Islet of Langerhans (tissue), 1 donor: Measurements from ENCODE around the gene DIP2C.
"Not testable (repeated sequence)": the region's sequence is repeated elsewhere in the genome, so short reads cannot be mapped to it uniquely, and the experiment has no call there.

Source experiments
- FAIRE-seq: peaks from one replicate; lab custom pipeline; 2011; peaks lifted over from hg19 to GRCh38; lab: Jason Lieb, UNC

Gene DIP2C, protein sequence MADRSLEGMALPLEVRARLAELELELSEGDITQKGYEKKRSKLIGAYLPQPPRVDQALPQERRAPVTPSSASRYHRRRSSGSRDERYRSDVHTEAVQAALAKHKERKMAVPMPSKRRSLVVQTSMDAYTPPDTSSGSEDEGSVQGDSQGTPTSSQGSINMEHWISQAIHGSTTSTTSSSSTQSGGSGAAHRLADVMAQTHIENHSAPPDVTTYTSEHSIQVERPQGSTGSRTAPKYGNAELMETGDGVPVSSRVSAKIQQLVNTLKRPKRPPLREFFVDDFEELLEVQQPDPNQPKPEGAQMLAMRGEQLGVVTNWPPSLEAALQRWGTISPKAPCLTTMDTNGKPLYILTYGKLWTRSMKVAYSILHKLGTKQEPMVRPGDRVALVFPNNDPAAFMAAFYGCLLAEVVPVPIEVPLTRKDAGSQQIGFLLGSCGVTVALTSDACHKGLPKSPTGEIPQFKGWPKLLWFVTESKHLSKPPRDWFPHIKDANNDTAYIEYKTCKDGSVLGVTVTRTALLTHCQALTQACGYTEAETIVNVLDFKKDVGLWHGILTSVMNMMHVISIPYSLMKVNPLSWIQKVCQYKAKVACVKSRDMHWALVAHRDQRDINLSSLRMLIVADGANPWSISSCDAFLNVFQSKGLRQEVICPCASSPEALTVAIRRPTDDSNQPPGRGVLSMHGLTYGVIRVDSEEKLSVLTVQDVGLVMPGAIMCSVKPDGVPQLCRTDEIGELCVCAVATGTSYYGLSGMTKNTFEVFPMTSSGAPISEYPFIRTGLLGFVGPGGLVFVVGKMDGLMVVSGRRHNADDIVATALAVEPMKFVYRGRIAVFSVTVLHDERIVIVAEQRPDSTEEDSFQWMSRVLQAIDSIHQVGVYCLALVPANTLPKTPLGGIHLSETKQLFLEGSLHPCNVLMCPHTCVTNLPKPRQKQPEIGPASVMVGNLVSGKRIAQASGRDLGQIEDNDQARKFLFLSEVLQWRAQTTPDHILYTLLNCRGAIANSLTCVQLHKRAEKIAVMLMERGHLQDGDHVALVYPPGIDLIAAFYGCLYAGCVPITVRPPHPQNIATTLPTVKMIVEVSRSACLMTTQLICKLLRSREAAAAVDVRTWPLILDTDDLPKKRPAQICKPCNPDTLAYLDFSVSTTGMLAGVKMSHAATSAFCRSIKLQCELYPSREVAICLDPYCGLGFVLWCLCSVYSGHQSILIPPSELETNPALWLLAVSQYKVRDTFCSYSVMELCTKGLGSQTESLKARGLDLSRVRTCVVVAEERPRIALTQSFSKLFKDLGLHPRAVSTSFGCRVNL (N-terminal part only)

GRCh38 chr10:689452-690371 lies at the start of gene DIP2C:
Gene DIP2C, minus strand, starts transcription at chr10:689668. Its CDS starts 90 bp downstream, at chr10:689578.
- no peak for FAIRE-seq

GRCh38 chr10:734481-734880 lies 45.0 kb upstream of the DIP2C start:
- FAIRE-seq, result no peak

DNA sequence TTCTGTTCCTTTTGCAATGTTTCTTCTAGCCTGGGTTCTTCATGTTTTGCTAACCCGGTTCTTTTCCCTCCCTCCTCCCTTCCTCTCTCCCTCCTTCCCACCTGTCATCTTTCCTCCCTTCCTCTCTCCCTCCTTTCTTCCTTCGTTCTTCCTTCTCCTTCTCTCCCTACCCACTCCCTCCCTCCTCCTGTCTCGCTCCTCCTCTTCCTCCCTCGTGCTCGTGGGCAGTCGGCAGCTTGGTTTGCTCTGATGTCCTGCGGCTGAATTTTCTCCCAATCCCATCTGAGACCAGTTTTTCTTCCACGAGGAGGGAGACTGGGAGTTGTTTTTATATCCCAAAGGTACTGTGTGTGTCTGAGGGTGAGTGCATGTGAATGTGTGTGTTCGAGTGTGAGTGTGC lies 43.6 kb upstream of the DIP2C start:
- FAIRE-seq, result no peak

DNA sequence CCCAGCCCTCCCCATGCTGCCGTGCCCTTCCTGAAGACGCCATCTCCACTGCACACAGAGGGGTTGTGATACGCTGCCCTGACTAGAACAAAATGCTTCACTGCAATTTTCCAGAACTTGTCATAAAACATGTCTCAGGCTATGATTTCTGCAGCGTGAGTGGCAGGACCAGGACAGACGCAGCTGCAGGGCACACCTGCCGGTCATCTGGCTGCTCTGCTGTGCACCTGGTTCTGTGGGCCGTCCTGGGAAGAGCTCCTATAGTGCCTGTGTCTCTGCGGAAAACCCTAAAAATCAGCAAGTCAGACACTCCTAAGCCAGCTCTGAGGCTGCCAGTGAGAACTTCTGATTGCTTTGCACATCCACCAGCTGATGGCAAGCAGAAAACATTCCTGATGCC lies 39.7 kb upstream of the DIP2C start:
- FAIRE-seq, result no peak

GRCh38 chr10:728603-729002 lies 39.1 kb upstream of the DIP2C start:
- FAIRE-seq, result no peak

- FAIRE-seq, result no peak
These were observed 37.8 kb upstream of the DIP2C start for GRCh38 chr10:727162-727790.

DNA sequence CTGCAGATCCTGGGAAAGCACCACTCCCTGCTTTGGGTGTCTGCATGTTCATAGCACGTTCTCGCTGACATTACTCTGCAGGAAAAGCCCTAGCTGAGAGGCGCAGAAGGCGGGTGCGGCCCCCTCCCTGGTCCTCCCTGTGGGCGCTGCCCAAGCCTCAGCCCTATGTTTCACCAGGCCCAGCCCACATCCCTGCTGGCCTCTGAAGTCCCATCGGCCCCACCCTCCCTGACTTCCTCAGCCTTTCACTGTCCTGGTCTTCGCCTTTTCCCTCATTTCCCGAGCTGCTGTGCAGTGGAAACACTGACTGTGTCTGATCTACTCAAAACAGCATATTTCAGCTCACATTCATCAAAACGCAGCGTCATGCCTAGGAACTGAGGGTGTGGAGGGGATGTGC lies 36.3 kb upstream of the DIP2C start:
- no peak for FAIRE-seq

GRCh38 chr10:725302-725701 lies 35.8 kb upstream of the DIP2C start:
- no peak for FAIRE-seq

DNA sequence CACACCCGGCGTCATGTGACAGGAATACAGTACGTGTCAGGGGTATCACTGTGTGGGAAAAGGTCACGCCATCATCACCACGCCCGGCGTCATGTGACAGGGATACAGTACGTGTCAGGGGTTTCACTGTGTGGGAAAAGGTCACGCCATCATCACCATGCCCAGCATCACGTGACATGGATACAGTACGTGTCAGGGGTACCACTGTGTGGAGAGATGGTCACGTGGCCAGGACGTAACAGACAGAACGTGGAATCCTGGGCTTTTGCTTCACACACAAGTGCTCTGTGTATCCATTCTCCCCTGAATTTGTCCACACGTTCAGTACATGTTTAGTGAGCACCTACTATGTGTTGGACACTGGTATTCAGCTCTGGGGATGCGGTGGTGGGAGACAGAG lies 34.5 kb upstream of the DIP2C start:
- no peak for FAIRE-seq

GRCh38 chr10:722281-723060 lies 33.0 kb upstream of the DIP2C start:
- no peak for FAIRE-seq

- FAIRE-seq, result no peak
These were observed 28.8 kb upstream of the DIP2C start for GRCh38 chr10:718143-718700.

DNA sequence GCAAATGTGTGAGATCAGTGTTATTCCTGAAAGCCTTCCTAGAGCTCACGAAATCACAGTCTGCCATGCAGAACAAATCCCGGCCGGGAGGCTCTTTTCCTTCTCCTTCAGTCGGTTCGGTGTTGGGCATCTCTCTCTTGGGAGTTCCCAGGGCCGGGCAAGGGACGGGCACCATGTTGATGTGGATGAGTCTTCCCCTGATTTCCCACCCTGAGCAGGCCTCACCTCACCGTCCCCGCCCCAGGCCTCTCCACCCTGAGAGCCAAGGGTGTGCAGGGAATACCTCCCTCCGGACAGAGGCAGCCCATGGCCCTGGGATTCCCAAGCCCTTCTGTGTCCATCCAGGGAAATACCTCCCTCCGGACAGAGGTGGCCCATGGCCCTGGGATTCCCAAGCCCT lies 28.0 kb upstream of the DIP2C start:
- no peak for FAIRE-seq

DNA sequence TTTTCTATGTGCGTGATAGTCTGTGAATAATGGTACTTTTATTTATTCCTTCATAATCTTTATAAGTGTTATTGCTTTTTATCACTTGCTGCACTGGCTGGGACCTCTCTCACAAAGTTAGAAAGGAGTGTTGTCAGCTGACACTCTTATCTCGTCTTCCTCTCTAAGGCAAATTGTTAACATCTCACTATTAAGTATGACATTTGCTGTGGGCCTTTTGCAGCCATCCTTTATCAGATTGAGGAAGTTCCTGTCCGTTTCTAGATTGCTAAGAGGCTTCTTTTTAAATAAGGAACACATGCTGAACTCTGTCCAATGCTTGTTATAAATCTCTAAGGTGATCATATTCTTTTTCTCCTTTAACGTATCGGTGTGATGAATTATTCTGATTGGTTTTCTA lies 27.4 kb upstream of the DIP2C start:
- no peak for FAIRE-seq

- no peak for FAIRE-seq
These were observed 24.7 kb upstream of the DIP2C start for GRCh38 chr10:714214-714613.

DNA sequence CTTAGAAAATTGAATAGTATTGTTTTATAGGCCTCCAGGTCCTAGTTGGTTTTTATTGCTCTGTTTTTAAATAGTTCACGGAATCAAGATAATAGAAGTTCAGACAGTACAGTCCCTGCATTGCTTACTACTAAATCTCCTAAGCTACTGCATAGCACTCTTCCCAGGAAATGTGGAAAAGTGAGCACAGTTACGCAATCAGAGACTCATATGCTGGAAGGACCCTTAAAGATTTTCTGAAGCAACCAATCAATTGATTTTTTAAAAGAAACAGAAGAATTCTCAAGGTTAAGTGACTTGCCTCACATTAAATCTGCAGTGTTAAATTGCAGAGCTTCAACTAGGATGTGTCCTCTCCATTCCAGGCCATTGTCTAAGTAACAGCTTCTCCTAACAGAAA lies 23.1 kb upstream of the DIP2C start:
- FAIRE-seq, result no peak

DNA sequence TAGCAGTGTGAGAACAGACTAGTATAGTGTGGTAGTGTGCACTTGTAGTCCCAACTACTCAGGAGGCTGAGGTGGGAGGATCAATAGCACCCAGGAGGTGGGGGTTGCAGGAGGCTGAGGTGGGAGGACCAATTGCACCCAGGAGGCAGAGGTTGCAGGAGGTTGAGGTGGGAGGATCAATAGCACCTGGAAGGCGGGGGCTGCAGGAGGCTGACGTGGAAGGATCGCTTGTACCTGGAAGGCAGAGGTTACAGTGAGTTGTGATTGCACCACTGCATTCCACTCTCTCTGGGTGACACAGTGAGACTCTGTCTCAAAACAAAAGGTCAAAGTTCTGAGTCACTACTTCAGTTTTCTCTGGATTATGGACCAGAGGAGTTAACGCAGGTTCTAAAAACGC lies 22.6 kb upstream of the DIP2C start:
- no peak for FAIRE-seq

DNA sequence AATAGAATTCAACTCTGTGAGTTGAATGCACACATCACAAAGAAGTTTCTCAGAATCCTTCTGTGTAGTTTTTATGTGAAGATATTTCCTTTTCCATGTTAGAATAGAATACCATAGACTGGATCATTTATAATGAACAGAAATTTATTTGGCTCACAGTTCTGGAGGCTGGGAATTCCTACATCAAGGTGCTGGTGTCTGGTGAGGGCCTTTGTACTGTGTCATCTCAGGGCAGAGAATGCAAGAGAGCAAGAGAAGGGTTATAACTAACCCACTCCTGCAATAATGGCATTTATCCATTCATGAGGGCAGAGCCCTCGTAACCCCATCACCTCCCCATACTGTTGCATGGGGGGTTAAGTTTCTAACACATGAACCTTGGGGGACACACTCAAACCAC lies 18.4 kb upstream of the DIP2C start:
- FAIRE-seq, result no peak

DNA sequence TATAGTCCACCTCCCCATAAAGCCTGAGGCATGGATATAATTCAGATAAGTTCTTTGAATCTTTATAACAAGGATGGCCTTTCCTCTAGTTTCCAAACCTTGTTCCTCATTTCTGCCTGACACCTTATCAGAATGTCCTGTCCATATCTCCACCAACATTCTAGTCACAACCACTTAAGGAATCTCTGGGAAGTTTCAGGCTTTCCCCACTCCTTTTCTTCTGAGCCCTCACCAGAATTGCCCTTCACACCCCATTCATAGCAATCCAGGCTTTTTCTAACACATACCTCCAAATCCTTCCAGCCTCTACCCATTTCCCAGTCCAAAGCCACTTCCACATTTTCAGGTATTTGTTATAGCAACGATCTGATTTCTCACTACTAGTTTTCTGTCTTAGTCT lies 18.0 kb upstream of the DIP2C start:
- no peak for FAIRE-seq

- no peak for FAIRE-seq
These were observed 13.7 kb upstream of the DIP2C start for GRCh38 chr10:703118-703517.

DNA sequence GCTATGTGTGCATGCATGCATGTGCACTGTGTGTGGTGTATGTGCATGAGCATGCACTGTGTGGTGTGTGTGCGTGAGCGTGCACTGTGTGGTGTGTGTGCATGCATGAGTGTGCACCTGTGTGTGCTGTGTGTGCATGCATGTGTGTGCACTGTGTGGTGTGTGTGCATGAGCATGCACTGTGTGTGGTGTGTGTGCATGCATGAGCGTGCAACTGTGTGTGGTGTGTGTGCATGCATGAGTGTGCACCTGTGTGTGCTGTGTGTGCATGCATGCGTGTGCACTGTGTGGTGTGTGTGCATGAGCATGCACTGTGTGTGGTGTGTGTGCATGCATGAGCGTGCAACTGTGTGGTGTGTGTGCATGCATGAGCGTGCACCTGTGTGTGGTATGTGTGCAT lies 10.7 kb upstream of the DIP2C start:
- FAIRE-seq, result not testable (repeated sequence)
